Measurements from ENCODE around the gene CYB5A. TPM values are rescaled to one million over a fixed set of nuclear protein-coding genes. Genes with fewer than 3 reads are reported as not detected.

Gene CYB5A
- total RNA-seq, 1 donor from 2014 or later, result 399 TPM

DNA sequence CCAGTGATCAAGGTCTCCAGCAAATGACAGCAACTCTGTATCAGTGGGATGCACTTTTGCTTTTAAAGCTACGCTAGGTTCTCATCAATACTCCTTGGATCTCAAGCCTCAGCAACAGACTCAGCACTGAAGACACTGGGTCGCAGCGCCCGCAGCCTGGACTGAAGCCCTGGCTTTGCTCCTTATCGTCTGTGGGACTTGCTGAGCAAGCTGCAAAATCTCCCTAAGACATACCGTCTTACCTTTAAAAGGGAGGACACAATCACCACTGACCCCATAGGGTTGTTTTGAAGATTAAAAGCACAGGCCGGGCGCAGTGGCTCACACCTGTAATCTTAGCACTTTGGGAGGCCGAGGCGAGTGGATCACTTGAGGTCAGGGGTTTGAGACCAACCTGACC, 8.1 kb downstream of the CYB5A start:
- ATAC-seq, result no peak
- Histone ChIP-seq H3K4me3 (no peak overlapping the region), H3K36me3 (peaks cover 3% of the 10 kb centered on the region), H3K27me3 (no peaks in the 10 kb centered on the region), H3K9me3 (no peaks in the 10 kb centered on the region), H3K4me1 (peaks cover 65% of the 10 kb centered on the region), H3K27ac (peak overlapping the region; percentile 85)
- intact Hi-C loops (cut with DNase I), result no loop called here
- TF ChIP-seq, protein P1, sequence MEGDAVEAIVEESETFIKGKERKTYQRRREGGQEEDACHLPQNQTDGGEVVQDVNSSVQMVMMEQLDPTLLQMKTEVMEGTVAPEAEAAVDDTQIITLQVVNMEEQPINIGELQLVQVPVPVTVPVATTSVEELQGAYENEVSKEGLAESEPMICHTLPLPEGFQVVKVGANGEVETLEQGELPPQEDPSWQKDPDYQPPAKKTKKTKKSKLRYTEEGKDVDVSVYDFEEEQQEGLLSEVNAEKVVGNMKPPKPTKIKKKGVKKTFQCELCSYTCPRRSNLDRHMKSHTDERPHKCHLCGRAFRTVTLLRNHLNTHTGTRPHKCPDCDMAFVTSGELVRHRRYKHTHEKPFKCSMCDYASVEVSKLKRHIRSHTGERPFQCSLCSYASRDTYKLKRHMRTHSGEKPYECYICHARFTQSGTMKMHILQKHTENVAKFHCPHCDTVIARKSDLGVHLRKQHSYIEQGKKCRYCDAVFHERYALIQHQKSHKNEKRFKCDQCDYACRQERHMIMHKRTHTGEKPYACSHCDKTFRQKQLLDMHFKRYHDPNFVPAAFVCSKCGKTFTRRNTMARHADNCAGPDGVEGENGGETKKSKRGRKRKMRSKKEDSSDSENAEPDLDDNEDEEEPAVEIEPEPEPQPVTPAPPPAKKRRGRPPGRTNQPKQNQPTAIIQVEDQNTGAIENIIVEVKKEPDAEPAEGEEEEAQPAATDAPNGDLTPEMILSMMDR (IDR thresholded peaks at IDR 0.05), result no peak
- no peak for DNase-seq

DNA sequence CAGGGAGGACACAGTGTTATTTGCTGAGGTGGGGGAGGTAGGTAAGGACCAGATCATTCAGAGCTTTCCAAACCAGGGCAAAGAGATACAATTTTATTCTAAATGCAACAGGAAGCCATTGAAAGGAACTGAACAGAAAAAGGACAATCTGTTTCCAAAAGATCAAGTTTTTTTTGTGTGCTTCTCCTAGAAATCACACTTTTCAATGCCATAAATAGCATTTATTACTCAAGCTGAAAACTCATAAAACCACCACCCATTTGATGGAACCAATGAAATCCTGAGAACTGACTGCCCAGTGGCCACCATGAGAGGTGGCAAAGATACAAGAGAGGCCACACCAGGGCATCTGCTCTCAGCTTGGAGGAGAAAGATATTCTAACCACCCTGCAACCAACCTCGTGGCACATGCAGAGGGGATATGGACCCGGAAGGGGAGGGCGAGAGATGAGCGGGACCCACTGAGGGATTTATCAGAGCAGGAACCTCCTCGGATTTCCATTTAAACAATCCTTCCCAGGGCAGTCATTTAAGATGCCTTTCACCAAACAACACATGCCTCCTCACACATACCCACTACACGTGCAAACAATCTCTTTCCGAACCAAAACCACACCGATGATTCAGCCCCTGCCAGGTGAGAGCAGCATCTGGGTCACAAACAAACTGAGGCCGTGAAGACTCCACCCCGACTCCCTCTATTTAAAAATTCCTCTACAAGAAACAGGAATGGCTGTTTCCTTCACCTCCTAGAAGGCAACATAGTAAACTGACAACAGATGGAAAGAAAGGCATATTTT, 8.8 kb downstream of the CYB5A start:
- H3K27ac ChIP-seq, result peak overlapping the region; percentile 85
- ATAC-seq, result no peak
- TF ChIP-seq, protein P1 (IDR thresholded peaks at IDR 0.05), result no peak
- H3K4me3 ChIP-seq, result no peak overlapping the region
- intact Hi-C loops (cut with DNase I), result no loop called here
- DNase-seq, result no peak
- H3K36me3 ChIP-seq, result peaks cover 3% of the 10 kb centered on the region
- no peaks in the 10 kb centered on the region for H3K9me3 ChIP-seq
- H3K27me3 ChIP-seq, result no peaks in the 10 kb centered on the region
- peaks cover 71% of the 10 kb centered on the region for H3K4me1 ChIP-seq

DNA sequence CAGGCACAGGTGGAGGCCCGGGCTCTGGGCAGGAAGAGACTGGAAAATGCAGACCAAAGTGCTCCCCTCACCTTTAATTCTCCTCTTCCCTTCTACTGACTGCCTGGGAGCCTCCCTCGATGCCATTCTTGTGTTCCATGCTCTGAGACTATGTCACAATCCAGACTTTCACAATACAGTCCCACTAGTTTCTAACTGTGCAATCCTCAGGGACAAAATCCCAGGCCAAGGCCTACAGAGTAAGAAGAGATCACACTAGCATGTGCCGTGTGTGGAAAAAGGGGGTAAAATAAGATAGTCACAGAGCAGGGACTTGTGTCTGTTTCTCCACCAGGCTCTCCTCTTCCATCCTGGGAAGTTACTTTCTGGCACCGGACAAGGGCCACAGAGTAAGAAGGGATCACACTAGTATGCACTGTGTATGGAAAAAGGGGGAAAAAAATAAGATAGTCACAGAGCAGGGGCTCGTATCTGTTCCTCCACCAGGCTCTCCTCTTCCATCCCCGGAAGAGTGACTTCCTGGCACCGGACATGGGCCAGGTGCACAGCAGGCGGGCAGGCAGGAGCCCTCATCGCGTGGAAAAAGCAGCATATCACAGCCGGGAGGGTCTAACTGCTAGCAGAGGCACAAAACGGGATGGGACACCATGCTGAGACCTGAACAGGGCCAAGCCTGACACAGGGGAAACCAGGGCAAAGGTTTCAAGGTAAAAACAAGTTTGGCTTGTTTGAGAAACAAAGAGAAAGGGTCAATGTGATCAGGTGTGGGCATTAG, 9.6 kb downstream of the CYB5A start:
- TF ChIP-seq, protein P1 (IDR thresholded peaks at IDR 0.05), result no peak
- Histone ChIP-seq H3K9me3 (no peaks in the 10 kb centered on the region), H3K4me3 (no peak overlapping the region), H3K27me3 (no peaks in the 10 kb centered on the region), H3K4me1 (peaks cover 76% of the 10 kb centered on the region), H3K36me3 (peaks cover 3% of the 10 kb centered on the region), H3K27ac (peak overlapping the region; percentile 85)
- ATAC-seq (peak; percentile 75), DNase-seq (no peak)
- intact Hi-C loops (cut with DNase I), result no loop called here

DNA sequence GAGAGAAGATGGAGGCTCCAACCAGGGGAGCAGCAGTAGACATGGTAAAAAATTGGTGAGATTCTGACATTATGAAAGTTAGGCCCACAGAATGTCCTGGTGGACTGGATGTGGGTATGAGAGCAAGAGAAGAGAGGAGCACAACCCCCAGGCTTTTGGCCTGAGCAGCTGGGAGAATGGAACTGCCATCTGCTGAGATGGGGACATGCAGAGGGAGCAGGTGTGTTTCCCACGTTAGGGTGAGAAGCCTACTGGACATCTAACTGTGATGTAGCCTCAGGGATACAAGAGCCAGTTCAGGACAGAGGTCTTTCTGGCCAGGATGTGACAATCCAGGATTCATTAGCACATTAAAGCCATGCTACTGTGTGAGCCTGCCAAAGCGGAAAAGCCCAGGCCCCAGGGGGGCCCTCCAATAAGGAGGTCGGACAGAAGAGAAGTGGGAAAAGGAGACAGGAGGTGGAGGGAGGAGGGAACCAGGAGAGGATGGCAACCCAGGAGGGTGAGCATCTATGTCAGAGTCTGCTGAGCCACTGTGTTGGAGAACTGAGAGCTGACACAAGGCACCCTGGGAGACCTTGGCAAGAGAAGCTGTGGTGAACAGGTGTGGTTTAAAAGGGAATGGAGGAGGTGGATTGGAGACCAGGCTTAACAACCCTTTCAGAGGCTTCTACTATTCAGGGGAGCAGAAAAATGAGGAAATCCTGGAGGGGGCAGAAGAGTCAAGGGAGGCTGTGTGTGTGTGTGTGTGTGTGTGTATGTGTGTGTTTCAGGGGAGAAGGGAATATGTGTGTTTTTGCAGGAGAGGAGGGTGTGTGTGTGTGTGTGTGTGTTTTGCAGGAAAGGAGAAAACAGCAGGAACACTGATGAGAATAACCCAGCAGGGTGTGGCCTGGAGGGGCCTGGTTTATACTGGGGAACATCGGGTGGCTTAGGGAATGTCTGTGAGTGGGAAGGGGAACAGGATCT, 10.5 kb downstream of the CYB5A start:
- H3K36me3 ChIP-seq, result peaks cover 3% of the 10 kb centered on the region
- peak overlapping the region; percentile 85 for H3K27ac ChIP-seq
- H3K27me3 ChIP-seq, result no peaks in the 10 kb centered on the region
- TF ChIP-seq, protein P1 (IDR thresholded peaks at IDR 0.05), result no peak
- peaks cover 72% of the 10 kb centered on the region for H3K4me1 ChIP-seq
- peak; percentile 45 for ATAC-seq
- H3K4me3 ChIP-seq, result no peak overlapping the region
- no peaks in the 10 kb centered on the region for H3K9me3 ChIP-seq
- intact Hi-C loops (cut with DNase I), result no loop called here
- no peak for DNase-seq

DNA sequence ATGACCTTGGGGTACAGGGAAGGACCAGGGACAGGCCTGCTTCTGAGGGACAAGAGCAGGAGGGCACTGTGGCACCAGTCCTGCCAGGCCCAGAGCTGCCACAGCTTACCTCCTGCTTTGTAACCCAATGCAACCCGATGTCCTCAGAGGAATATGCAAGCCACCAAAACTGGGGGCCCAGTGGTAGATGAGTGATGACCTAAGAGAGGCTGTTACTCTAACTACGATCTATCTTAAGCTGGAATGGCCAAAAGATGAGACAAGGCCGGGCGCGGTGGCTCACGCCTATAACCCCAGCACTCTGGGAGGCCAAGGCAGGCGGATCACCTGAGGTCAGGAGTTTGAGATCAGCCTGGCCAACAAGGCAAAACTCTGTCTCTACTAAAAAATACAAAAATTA, 12.8 kb downstream of the CYB5A start:
- H3K4me1 ChIP-seq, result peaks cover 66% of the 10 kb centered on the region
- no peak overlapping the region for H3K27ac ChIP-seq
- H3K9me3 ChIP-seq, result no peaks in the 10 kb centered on the region
- no peaks in the 10 kb centered on the region for H3K27me3 ChIP-seq
- ATAC-seq, result no peak
- DNase-seq, result no peak
- peaks cover 3% of the 10 kb centered on the region for H3K36me3 ChIP-seq
- H3K4me3 ChIP-seq, result no peak overlapping the region
- intact Hi-C loops (cut with DNase I), result no loop called here
- TF ChIP-seq, protein P1 (IDR thresholded peaks at IDR 0.05), result no peak

Data from upper lobe of right lung (tissue), 1 donor.